ENCODE data around the gene HSPA12A.
A peak's percentile ranks its signal among the peaks of the same experiment; 100 is the strongest.

The HSPA12A gene

GRCh38 chr10:116742367-116743265, at the start of gene HSPA12A (continued):
- TF ChIP-seq SP3 (tag by site-specific recombination; IDR thresholded peaks at IDR 0.05) (peak; percentile 38; the same call in 1 of the 2 replicates), GLI4 (tag by site-specific recombination; IDR thresholded peaks at IDR 0.05) (no peak), ZNF184 (tag by site-specific recombination; IDR thresholded peaks at IDR 0.05) (0 out of 2 replicates have a peak, but pooled peaks have one; percentile 17), ZBTB26 (tag by site-specific recombination; optimal IDR thresholded peaks at IDR 0.05) (peak; percentile 85), IKZF3 (tag by site-specific recombination; IDR thresholded peaks at IDR 0.05) (no peak; the same call in 1 of the 2 replicates), ZIC2 (tag by site-specific recombination; IDR thresholded peaks at IDR 0.05) (peak; percentile 20), ZNF837 (tag by site-specific recombination; IDR thresholded peaks at IDR 0.05) (no peak)

DNA sequence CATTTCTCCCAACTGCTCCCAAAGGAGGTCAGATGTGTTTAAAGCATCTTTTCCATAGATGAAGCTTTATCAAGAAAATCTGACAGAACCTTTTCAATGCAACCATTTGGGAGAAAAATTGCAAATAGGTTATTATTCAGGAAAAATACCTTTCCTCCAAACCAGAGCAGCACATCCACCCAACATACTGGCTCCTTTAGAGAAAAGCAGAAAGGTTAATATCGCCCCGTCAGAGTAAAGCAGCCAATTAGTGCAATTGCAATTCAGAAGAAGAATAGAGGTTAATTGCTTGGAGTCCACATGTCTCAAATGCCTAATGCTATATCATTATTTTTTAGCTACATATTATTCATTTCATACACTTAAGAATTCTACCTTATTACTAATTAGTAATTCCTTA, 48.9 kb upstream of the HSPA12A start:
- CTCF ChIA-PET, result interaction anchor here (0.6 to 17.6 kb wide), 6 partner anchors 50 to 381 kb away, joined by 3 to 471 read pairs (median 4); no protein-coding TSS in a partner anchor
- POLR2A ChIA-PET, result no interaction called here

More for the DNA sequence above, 48.9 kb upstream of the HSPA12A start:
- H3K27ac ChIP-seq (ENCODE audit: extremely low read depth, low read depth, low read length), result no peak overlapping the region
- no peak overlapping the region for H3K4me3 ChIP-seq (ENCODE audit: low read depth, low read length)
- no peaks in the 10 kb centered on the region for H3K9me3 ChIP-seq (ENCODE audit: control insufficient read depth, insufficient read depth, low read depth, low read length)
- no peak for TF ChIP-seq ZBTB7A (tag by site-specific recombination; IDR thresholded peaks at IDR 0.05; ENCODE audit: low read depth)
- no peak for TF ChIP-seq ZNF701 (tag by site-specific recombination; IDR thresholded peaks at IDR 0.05)
- TF ChIP-seq TSHZ1 (tag by site-specific recombination; IDR thresholded peaks at IDR 0.05; ENCODE audit: borderline replicate concordance), result no peak
- TF ChIP-seq ZFP41 (tag by site-specific recombination; IDR thresholded peaks at IDR 0.05; ENCODE audit: borderline replicate concordance), result no peak
- TF ChIP-seq ZNF391 (tag by site-specific recombination; IDR thresholded peaks at IDR 0.05; ENCODE audit: borderline replicate concordance, low read depth), result no peak
- TF ChIP-seq ZNF513 (tag by site-specific recombination; IDR thresholded peaks at IDR 0.05), result no peak
- TF ChIP-seq ZEB2 (tag by site-specific recombination; IDR thresholded peaks at IDR 0.05), result no peak
- no peak for TF ChIP-seq KLF17 (tag by site-specific recombination; IDR thresholded peaks at IDR 0.05)
- TF ChIP-seq ZNF660 (tag by site-specific recombination; IDR thresholded peaks at IDR 0.05), result no peak
- no peak for TF ChIP-seq ZNF18 (tag by site-specific recombination; IDR thresholded peaks at IDR 0.05)
- TF ChIP-seq ZNF837 (tag by site-specific recombination; IDR thresholded peaks at IDR 0.05), result no peak
- no peak for TF ChIP-seq ZNF324 (tag by site-specific recombination; IDR thresholded peaks at IDR 0.05)
- TF ChIP-seq ZNF19 (tag by site-specific recombination; IDR thresholded peaks at IDR 0.05; ENCODE audit: low read depth), result no peak
- no peak for TF ChIP-seq ZNF37A (tag by site-specific recombination; IDR thresholded peaks at IDR 0.05)
- no peak for TF ChIP-seq SCRT1 (tag by site-specific recombination; IDR thresholded peaks at IDR 0.05; ENCODE audit: borderline replicate concordance)
- no peak for TF ChIP-seq ZNF560 (tag by site-specific recombination; IDR thresholded peaks at IDR 0.05; ENCODE audit: borderline replicate concordance)
- H3K4me1 ChIP-seq (ENCODE audit: control insufficient read depth, insufficient read depth, low read length), result no peaks in the 10 kb centered on the region
- H3K36me3 ChIP-seq (ENCODE audit: control insufficient read depth in 2 of 2, insufficient read depth in 1 of 2, low read length in 2 of 2), result no peaks in the 10 kb centered on the region; a peak in 1 of 3 replicates

Data from HEK293 (cell line).